CD4-positive, alpha-beta T cell (primary cell): ENCODE measurements around the gene GJA9. TPM values are rescaled to one million over a fixed set of nuclear protein-coding genes. Genes with fewer than 3 reads are reported as not detected.

Source experiments
- ATAC-seq: fragments of 200-7000 bp; cut with Tn5 transposase; one replicate; pipeline ENCODE4 v1.10.0; 2022; ENCODE audit warnings: mild to moderate bottlenecking; ENCODE audit not compliant: poor library complexity
- CTCF ChIA-PET: fragments of 350-600 bp; sonication (Branson Sonifier 250); formaldehyde crosslinking; loops from one replicate; lab custom pipeline; 2021; ENCODE audit warnings: antibody characterized with exemption, inconsistent platforms; lab: Charles Lee
- POLR2A ChIA-PET: fragments of 350-600 bp; sonication (Branson Sonifier 250); formaldehyde crosslinking; loops from one replicate; lab custom pipeline; 2021; ENCODE audit warnings: antibody characterized with exemption, inconsistent platforms; lab: Charles Lee
- DNase-seq, 14 experiments: peaks; one replicate each; pipeline ENCODE4 v3.0.0-alpha.2; 2013 to 2020; ENCODE audit warnings: mixed read lengths in 2 of 14
- H3K27ac ChIP-seq, 2 donors: one replicate each; pipeline versions ENCODE4 v1.5.1 to v1.7.0; 2013; ENCODE audit warnings: low read length in 2 of 2, low read depth in 1 of 2, mild to moderate bottlenecking in 1 of 2
- H3K27me3 ChIP-seq, 2 experiments: 1 replicate in 1 of 2; 2 replicates in 1 of 2; pipeline versions ENCODE4 v1.6.1 to v1.7.0; 2013; ENCODE audit warnings: low read length in 2 of 2, control low read depth in 1 of 2, mild to moderate bottlenecking in 1 of 2, moderate library complexity in 1 of 2; ENCODE audit not compliant: insufficient read depth in 2 of 2, control insufficient read depth in 1 of 2
- H3K36me3 ChIP-seq: one replicate; pipeline ENCODE4 v1.6.1; 2013; ENCODE audit warnings: low read length, control low read depth; ENCODE audit not compliant: insufficient read depth
- H3K4me1 ChIP-seq: one replicate; pipeline ENCODE4 v1.6.1; 2013; ENCODE audit warnings: low read length, control low read depth; ENCODE audit not compliant: insufficient read depth
- H3K4me3 ChIP-seq: one replicate; pipeline ENCODE4 v1.5.1; 2013; ENCODE audit warnings: mild to moderate bottlenecking, low read length, moderate library complexity
- H3K9me3 ChIP-seq, 2 experiments: 1 replicate in 1 of 2; 2 replicates in 1 of 2; pipeline versions ENCODE4 v1.6.1 to v1.7.0; 2013; ENCODE audit warnings: low read length in 2 of 2, mild to moderate bottlenecking in 2 of 2, control low read depth in 1 of 2, moderate library complexity in 1 of 2; ENCODE audit not compliant: control insufficient read depth in 1 of 2, insufficient read depth in 1 of 2
- H3K27ac Mint-ChIP-seq: one replicate; pipeline ENCODE4 v1.8.0; 2020; ENCODE audit warnings: mixed read lengths
- H3K27me3 Mint-ChIP-seq: one replicate; pipeline ENCODE4 v1.8.0; 2021; ENCODE audit warnings: mixed read lengths
- H3K36me3 Mint-ChIP-seq: one replicate; pipeline ENCODE4 v1.8.0; 2021; ENCODE audit warnings: low read depth, mixed read lengths
- H3K4me1 Mint-ChIP-seq: one replicate; pipeline ENCODE4 v1.8.0; 2021; ENCODE audit warnings: low read depth, mixed read lengths
- H3K4me3 Mint-ChIP-seq: one replicate; pipeline ENCODE4 v1.8.0; 2020; ENCODE audit warnings: mild to moderate bottlenecking, mixed read lengths
- H3K9me3 Mint-ChIP-seq: one replicate; pipeline ENCODE4 v1.8.0; 2020; ENCODE audit warnings: mixed read lengths
- intact Hi-C, 2 experiments: fragments of 100-400 bp; cut with DNase I in 1 of 2; cut with micrococcal nuclease in 1 of 2; formaldehyde crosslinking; loops; one replicate each; pipeline versions ENCODE4 v1.15.1 to v1.9.0; 2023 to 2025; cut with DNase I, micrococcal nuclease
- total RNA-seq, 174 experiments: library from RNA in 2 of 174; stranded (reverse) in 2 of 174; gene quantifications; one replicate each; pipeline ENCODE4 v1.2.3 and lab custom pipeline; 2021 to 2026
- TF ChIP-seq, protein P1 (sequence below): fragments of 200-600 bp; IDR thresholded peaks from one replicate; pipeline ENCODE4 v1.8.0; 2022; ENCODE audit warnings: antibody characterized with exemption, mild to moderate bottlenecking

GJA9 gene
- total RNA-seq, 2 experiments from 2014 or later = not detected

- no peaks in the 10 kb centered on the region for H3K36me3 Mint-ChIP-seq
- Histone ChIP-seq H3K27ac (no peak overlapping the region), H3K4me3 (no peak overlapping the region), H3K4me1 (no peaks in the 10 kb centered on the region), H3K36me3 (no peaks in the 10 kb centered on the region), H3K27me3 (no peaks in the 10 kb centered on the region), H3K9me3 (no peaks in the 10 kb centered on the region)
- no peaks in the 10 kb centered on the region for H3K9me3 Mint-ChIP-seq
- TF ChIP-seq, protein P1, sequence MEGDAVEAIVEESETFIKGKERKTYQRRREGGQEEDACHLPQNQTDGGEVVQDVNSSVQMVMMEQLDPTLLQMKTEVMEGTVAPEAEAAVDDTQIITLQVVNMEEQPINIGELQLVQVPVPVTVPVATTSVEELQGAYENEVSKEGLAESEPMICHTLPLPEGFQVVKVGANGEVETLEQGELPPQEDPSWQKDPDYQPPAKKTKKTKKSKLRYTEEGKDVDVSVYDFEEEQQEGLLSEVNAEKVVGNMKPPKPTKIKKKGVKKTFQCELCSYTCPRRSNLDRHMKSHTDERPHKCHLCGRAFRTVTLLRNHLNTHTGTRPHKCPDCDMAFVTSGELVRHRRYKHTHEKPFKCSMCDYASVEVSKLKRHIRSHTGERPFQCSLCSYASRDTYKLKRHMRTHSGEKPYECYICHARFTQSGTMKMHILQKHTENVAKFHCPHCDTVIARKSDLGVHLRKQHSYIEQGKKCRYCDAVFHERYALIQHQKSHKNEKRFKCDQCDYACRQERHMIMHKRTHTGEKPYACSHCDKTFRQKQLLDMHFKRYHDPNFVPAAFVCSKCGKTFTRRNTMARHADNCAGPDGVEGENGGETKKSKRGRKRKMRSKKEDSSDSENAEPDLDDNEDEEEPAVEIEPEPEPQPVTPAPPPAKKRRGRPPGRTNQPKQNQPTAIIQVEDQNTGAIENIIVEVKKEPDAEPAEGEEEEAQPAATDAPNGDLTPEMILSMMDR = no peak
- H3K4me3 Mint-ChIP-seq = no peak overlapping the region
- ATAC-seq (no peak), DNase-seq (no peak)
- H3K27me3 Mint-ChIP-seq = no peaks in the 10 kb centered on the region
- no peak overlapping the region for H3K27ac Mint-ChIP-seq
- POLR2A ChIA-PET = no interaction called here
- intact Hi-C loops = loop anchor here in 1 of 2 experiments (10.0 kb wide), 1 partner anchor 199 kb away; no protein-coding TSS in a partner anchor
- CTCF ChIA-PET = no interaction called here
- no peaks in the 10 kb centered on the region for H3K4me1 Mint-ChIP-seq
These were observed 14.8 kb upstream of the GJA9 start for GRCh38 chr1:38896169-38896568.

GRCh38 chr1:38892976-38893375, 11.6 kb upstream of the GJA9 start:
- TF ChIP-seq, protein P1 = no peak
- H3K36me3 Mint-ChIP-seq = no peaks in the 10 kb centered on the region
- no peak overlapping the region for H3K27ac ChIP-seq
- H3K4me3 Mint-ChIP-seq = no peak overlapping the region
- DNase-seq (no peak), ATAC-seq (no peak)
- no peaks in the 10 kb centered on the region for H3K9me3 Mint-ChIP-seq
- POLR2A ChIA-PET = no interaction called here
- H3K9me3 ChIP-seq = no peaks in the 10 kb centered on the region
- H3K27ac Mint-ChIP-seq = no peak overlapping the region
- no peaks in the 10 kb centered on the region for H3K27me3 Mint-ChIP-seq
- no peaks in the 10 kb centered on the region for H3K4me1 ChIP-seq
- no peaks in the 10 kb centered on the region for H3K27me3 ChIP-seq
- H3K4me1 Mint-ChIP-seq = no peaks in the 10 kb centered on the region
- no peaks in the 10 kb centered on the region for H3K36me3 ChIP-seq
- intact Hi-C loops = loop anchor here in 1 of 2 experiments (10.0 kb wide), 1 partner anchor 202 kb away; no protein-coding TSS in a partner anchor
- no peak overlapping the region for H3K4me3 ChIP-seq
- CTCF ChIA-PET = interaction anchor here (1.0 to 1.1 kb wide), 2 partner anchors 11 to 58 kb away, joined by 3 read pairs; partner anchors contain the start of gene GJA9

- no peaks in the 10 kb centered on the region for H3K4me1 ChIP-seq
- H3K27me3 ChIP-seq = no peaks in the 10 kb centered on the region
- Mint-ChIP-seq H3K27ac (no peak overlapping the region), H3K36me3 (no peaks in the 10 kb centered on the region), H3K4me1 (no peaks in the 10 kb centered on the region), H3K4me3 (no peak overlapping the region), H3K27me3 (no peaks in the 10 kb centered on the region), H3K9me3 (no peaks in the 10 kb centered on the region)
- ChIA-PET POLR2A (no interaction called here), CTCF (interaction anchor here (1.1 kb wide), 1 partner anchor 10 kb away, joined by 3 read pairs; the partner anchor contains the start of gene GJA9)
- intact Hi-C loops = loop anchor here in 1 of 2 experiments (10.0 kb wide), 1 partner anchor 203 kb away; no protein-coding TSS in a partner anchor
- DNase-seq (peak in 2 of 14 experiments; percentile 28 to 48), ATAC-seq (peak; percentile 62)
- H3K4me3 ChIP-seq = no peak overlapping the region
- no peaks in the 10 kb centered on the region for H3K9me3 ChIP-seq
- TF ChIP-seq, protein P1 = no peak
- H3K27ac ChIP-seq = no peak overlapping the region
- H3K36me3 ChIP-seq = no peaks in the 10 kb centered on the region
These were observed 10.4 kb upstream of the GJA9 start for GRCh38 chr1:38891753-38892152.
